NCI-H1436 treated with DMSO at 0.1 percent for 48 hours (cell line): ENCODE results near the gene UNC119B.
A peak's percentile ranks its signal among the peaks of the same experiment; 100 is the strongest.

Experiments
- DNase-seq: peaks from one replicate; lab custom pipeline; 2025; lab: John Stamatoyannopoulos, UW

The UNC119B gene

DNA sequence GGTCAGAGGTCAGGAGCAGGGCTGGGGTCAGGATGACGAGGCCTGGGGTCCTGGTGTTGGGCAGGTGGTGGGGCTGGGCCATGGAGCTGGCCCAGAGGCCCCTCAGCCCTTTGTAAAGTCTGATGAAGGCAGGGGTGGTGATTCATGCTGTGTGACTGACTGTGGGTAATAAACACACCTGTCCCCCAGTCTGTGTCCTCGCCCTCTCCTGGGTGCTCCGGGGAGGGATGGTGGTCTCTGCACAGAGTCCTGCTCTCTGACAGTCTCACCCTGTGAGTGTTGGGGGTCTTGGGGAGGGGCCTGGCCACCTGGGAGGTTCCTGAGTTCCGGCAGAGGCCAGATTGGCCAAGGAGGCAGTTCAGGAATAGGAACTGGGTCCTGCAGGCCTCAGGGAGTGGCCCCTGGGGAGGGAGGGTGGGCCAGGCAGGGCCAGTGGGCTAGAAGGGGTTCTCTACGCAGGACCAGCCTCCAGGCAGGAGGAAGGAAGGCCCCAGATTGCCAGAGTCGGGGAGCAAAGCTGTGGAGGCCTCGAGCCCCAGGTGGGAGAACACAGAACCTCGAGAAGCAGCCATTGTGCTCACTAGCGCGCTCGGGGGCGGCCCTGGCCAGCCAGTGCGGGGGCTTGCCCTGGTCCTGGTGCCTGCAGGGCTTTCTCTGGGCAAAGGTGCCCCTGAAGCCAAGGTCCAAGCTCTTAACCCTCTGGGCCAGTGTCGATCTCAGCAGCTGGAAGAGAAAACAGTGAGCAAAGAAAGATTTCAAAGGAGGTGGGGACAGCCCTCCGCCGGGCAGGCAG, 29.8 kb downstream of the UNC119B start:
- no peak for DNase-seq

DNA sequence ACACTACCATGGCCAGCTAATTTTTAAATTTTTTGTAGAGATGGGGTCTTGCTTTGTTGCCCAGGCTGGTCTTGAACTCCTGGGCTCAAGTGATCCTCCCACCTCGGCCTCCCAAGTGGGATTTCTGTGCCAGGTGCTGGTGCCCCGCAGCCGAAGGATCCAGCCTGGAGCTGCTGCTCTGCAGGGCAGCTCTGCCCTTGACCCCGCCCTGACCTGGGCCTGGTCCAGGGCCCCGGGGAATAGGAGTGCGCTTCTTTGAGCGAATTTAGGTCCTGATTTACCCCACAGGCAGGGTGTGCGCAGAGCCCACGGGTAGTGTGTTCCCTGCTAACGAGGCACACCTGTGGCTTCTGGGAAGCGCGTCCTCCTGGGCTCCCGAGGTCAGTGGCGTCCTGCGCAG, 30.6 kb downstream of the UNC119B start:
- DNase-seq, result no peak

DNA sequence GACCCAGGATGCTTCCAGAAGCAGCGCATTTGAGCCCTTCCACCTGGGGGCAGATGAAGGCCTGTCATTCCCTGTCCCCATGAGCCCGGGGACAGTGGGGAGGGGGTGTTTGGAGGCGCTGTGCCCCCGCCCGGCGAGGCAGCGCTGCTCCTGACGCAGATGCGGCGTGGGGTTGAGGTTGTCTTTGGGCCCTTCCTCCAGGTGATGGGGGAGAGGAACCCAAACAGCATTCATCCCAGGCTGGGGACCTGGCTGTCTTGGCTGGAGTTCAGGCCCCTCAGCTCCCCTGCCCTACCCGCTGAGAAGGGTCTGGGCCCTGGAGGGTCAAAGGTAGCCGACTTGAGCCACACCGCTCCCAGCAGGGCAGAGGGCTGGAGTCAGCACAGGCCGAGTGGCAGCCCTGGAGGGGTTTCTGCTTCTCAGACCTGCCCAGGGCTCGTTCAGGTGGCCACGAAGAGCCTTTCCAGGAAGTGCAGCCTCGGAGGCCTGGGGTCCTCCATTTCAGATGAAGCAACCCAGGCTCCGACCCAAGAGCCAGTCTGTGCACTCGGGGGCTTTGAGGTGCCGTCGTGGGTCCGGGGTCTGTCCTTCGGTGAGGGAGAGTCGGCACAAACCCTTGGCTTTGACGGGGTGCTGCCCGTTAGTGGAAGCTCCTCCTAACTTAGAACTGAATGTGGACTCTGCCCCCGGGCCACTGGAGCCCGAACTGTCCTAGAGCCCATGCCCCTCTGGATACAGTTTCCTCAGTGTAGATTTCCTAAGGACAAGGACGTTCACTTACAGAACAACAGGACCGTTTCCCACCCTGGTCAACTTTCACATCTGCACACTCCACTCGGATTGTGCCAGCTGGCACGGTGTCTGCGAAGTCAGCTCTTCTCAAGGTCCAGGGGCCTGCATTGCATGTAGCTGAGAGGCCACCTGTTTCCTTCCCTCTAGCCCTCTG, 31.5 kb downstream of the UNC119B start:
- no peak for DNase-seq

DNA sequence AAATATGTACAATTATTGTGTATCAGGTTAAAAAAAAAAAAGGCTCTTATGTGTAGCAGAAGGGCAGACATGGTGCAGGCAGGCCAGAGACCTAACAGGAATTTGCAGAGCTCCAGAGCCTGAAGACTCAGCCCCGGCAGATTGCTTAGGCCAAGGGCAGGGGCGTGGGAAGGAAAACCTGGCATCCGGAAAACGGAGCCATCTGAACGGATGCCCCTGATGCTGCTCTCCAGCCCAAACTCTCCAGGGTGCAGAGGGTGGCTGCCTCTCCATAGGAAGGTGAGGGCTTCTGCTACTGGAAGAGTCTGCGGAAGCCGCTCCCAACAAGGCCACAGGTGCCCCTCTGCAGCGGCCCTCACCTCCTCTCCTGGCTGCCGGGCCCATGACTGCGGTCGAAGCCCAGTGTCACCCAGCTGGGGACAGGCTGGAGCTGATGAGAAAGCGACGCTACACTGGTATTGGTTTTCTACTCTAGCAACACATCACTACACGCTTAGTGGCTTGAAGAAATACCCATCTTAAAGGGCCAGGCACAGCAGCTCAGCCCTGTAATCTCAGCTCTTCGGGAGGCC, 34.8 kb downstream of the UNC119B start:
- DNase-seq, result no peak

DNA sequence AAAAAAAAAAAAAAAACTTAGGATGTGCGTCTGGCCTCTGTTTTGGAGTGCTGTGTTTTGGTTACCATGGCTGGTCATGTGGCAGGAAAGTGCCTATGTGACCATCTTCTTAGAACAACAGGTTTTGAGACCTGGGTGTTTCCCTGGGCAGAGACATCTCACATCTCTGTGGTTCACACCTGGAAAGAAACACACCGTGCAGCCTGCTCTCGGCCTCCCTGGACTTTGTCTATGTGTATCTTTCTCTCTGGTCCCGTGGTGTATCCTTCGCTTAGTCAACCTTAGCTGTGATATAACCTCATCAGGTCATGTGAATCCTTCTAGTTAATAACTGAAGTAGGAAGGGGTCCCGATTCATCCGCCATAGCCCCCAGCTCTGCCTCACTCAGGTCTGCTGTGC, 38.0 kb downstream of the UNC119B start:
- no peak for DNase-seq

DNA sequence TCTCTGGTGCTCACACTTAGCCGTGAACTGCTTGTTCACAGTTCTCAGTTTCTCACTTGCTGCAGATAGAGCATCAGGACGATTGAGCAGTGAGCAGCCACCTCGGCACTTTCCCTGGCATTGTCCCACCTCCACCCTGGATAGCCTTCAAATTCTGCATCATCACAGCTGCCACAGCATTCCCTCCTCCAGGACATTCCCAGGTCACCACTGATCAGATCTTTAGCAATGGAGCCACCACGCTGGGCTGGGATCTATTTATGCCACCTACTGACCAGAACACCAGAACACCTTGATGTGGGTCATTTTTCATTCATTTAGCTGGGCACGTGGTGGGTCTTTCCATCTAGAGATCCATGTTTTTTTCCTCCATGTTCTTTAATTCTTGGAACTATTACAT, 39.0 kb downstream of the UNC119B start:
- no peak for DNase-seq

DNA sequence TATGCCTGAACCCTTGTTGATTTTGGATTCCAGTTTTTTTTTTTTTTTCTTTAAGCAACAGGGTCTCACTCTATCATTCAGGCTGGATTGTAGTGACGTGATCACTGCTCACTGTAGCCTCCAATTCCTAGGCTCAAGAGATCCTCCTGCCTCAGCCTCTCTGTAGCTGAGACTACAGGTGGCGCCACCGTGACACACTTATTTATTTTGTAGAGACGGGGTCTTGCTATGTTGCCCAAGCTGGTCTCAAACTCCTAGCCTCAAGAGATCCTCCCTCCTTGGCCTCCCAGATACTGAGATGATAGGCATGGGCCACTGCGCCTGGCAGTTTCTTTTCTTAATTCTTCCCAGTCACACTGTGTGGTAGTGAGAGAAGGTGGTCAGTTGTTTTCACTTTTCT, 40.5 kb downstream of the UNC119B start:
- no peak for DNase-seq

DNA sequence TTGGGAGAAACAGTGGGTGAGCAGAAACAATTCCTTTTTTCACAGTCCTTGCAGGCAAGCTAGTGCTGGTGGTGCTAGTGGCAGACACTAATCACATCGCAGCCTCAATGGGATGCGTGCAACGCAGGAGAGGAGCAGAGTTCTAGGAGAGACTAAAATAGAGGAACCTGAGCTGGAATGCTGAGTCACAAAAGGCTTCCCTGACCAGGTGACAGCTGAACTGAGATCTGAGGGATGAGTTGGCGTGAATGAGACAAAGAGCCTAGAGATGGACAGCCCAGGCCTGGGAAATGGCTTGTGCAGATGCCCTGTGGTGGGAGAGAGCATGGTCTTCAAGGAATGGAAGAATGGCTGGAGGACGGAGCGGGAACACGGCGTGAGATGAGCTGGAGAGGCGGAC, 41.1 kb downstream of the UNC119B start:
- no peak for DNase-seq

DNA sequence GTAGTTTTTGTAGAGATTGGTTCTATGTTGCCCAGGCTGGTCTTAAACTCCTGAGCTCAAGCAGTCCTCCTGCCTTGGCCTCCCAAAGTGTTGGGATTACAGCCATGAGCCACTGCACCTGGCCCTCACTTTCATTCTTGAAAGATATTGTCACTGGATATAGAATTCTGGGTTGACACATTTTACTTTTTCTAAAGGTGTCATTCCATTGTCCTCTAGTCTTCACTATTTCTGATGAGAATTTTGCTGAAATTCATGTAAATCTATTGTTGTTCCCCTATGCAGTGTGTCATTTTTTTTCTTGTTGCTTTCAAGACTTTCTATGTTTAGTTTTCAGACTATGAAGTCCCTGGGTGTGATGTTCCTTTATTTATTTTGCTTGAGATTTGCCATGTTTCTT, 44.5 kb downstream of the UNC119B start:
- no peak for DNase-seq

DNA sequence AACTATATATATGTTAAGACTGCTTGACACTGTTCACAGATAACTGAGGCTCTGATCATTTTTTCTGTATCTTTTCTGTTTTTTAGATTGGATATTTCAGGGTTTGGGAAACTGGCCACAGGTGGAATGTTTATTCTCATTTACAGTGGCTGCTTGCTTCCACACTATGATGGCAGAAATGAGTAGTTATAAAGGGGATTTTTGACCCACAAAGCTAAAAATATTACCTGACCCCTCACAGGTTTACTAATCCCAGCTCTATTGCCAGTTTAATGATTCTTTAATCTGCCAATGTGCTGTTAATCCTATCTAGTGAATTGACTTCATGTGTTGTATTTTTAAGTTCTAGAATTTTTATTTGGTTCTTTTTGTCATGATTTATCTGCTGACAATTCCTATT, 45.0 kb downstream of the UNC119B start:
- DNase-seq, result no peak

DNA sequence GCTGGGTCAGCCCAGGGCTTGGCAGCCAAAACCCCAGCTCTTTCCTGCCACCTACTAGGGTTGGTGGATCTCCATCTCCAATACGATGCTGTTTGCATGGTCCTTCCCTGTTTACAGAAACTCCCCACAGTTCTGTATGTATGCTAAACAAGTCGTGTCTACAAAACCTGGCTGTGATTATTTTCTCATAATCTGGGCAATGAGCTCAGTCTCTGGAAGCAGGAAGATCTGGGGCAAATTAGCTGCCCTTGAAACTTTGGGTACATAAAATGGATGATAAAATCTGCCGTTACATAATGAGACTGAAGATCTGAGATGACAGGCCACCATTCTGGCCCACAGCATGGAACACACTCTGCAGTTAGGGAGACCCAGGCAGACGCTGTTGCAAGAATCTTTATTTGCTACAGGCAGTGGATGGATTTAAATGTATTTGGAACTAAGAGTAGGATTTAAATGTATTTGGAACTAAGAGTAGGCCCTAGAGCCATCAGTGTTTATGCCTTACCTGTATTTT, 47.0 kb downstream of the UNC119B start:
- no peak for DNase-seq

DNA sequence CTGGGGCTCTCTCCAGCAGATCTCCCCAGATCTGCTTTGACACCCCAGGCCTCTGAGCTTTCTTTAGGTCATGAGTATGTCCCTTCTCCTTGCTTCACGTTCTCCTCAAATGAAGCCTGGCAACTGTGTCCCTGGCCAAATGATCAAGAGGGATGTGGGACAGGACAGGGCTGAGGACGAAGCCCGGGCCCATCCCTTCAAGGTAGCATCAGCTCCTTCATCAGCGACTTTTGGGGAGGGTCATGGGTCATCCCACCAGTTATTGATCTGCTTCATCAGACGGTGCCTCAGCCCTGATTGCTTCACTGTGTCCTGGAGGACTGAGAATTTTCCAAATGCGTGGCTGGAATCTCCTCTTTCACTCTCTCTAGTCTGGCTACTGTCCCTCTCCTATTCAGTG, 47.7 kb downstream of the UNC119B start:
- no peak for DNase-seq

DNA sequence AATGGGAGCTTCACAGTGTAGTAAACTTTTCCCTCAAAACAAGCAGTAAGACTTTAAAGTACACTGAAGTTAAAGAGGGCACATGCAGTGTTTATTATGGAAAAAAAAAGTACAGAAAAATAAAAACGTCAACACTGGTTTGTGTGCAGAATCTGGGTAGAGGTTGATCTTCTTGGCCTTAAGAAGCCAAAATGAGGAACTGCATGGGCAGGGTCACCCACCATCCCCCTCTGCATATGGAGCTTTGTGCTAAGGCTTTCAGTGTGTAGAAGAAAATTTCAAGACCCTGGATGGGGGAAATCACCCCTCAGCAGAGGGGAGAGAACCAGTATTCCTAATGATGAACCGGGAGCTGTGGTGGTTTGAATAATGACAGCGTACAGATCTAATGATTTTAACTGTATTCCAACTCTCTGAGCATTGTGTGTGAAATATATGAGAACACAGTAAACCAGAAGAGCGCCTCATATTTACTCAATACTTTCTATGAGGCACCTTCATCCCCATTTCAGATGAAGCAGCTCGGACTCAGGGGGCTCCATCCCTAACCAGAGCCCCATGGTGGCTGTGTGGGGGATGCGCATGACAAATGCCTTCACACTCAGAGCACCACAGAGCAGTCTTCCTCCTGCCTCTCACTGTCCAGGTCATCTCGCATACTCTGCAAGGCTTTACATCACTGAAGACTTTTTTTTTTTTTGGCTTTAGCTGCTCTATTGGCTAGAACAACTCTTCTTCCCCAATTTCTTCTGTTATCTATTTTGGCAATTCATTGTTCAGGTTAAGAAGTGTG, 48.7 kb downstream of the UNC119B start:
- no peak for DNase-seq

DNA sequence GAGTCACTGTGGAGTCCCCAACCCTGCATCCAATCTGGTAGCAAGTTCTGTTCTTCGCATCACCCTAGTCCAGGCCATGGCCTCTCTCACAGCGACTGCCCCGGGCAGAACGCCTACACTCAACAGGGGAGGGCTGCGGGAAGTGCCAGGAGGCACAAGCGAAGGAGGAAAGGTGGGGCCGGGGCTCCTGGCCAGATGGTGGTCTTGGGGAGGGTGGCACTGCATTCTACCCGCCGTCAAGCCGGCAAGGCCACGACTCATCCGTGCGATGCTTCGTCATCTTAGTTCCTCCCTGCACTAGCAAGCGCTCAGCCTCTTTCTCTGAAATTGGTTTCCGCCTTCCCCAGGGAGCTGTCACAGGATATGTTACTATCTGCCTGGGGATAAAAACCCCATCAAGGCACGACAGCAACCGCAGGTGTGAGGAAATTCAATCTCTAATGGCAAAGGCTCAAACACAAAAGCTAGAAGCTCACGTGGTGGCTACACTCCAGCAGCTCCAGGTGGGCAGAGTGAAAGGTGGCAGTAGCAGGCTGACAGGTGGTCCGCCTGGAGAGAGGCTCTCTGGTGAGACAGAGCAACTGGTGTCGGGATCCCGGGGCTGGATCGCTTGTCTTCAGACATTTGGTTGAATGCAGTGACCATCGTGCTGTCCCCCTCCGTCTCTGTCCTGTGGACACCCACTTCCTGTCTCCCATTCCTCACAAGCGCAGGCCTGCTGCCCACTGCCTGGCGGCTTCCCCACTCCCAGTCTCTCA, 49.5 kb downstream of the UNC119B start:
- DNase-seq, result peak; percentile 90

DNA sequence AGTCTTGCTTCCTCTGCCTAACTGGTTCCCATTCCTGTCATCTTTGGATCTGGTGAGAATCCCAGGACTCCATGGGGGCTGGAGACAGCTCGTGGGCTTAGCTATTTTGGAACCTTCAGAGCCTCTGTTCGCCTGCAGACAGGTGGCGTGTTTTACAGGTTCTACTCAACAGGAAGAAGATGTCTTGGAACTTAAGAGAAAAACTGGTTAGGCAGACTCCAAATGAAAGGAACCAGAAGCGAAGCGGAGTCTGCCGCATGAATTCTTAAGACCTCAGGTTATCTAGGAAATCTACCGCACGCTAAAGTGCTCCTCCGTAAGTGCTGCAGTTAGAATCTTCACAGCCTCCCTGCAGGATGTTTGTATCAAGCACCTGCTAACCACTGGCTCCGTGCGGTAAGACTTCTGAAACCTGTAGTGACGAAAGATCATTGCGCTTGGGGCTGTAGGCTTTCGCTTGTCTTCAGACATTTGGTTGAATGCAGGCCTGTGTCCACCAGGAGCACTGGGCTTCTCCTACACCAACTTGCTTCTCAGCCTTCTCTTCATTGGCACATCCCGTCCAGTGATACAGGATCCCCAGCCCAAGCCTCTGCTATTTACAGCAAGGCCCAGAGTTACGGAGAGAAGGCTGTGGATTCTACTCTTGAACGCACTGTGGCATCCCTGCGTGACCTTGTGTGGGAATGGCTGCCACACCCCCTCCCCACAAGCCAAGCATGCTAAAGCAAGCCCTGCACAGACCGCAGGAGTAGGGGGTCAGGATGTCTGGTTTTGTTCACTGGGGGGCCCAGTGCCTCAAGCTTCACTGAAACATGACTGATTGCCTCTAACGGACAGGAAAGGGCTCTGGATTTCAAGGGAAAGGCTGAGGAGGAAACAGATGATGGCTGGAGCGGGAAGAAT, 50.3 kb downstream of the UNC119B start:
- no peak for DNase-seq

DNA sequence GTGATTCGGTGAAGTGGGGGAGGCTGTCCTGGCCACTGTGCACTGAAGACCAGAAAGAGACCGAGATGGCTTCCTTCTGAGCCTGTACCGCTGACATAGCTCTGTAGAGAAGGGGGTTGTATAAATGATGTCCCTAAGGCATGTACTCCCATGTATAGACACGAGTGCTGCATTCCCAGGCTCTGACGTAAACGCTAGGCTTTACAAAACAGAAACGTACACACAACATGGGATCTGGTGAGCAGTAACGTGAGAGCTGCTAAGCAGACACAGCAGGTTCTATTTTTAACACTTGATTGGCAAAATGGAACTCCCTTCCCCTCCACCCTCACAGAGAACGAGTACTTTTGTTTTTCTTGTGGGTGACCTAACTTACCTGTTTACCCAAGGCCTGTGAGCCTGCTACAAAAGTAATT, 51.3 kb downstream of the UNC119B start:
- DNase-seq, result peak; percentile 37

DNA sequence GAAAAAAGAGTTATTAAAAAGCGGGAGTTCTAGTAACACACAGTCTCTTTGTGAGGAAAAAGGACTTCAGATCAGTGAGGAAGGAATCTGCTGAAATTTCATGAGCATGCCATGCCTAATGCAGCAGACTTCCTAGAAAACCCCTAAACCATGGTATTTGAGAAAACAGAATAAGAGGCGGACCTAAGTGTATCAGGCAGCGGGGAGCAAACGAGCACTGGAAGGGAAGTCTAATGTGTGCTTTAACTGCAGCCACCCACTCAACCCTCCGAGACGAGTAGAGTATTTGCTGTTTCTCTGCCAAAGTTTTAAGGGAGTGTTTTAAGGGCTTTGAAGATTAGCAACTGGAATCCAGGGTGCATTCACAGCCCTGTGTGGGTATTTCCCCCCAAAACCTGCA, 51.8 kb downstream of the UNC119B start:
- DNase-seq, result no peak

DNA sequence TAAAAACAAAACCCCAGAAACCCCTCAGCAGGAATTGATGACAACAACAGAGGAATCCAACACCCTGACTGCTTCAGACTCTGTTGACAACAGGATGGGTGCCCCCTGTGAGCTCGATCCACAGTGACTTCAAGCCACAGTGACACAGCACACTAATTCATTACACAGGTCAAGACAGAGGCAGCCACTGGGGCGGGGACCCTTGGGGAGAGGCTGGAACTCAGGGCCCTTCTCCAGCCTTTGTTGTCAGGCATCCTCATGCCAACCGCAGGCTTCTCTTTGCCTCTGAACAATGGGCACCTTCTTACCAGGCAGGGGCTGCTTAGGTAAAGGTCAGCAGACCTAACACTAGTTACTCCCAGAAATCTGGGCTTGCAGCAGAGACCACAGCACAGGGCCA, 53.0 kb downstream of the UNC119B start:
- no peak for DNase-seq

DNA sequence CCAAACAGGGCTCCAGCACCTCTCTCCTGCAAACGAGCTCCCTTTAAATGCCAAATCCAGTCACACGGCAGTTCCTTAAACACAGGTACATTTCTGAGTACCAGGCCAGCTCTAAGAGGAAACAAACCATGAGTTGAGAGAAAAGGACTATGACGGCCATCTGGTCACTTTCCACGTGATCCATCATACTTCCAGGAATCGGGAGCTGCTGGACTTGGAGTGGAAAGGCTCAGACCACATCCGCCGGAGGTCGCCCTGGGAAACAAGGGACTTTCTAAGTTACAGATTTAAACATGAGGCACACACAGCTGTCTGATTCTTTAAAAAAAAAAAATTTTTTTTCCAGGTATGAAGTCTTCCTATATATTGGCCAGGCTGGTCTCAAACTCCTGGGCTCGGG, 54.6 kb downstream of the UNC119B start:
- no peak for DNase-seq

DNA sequence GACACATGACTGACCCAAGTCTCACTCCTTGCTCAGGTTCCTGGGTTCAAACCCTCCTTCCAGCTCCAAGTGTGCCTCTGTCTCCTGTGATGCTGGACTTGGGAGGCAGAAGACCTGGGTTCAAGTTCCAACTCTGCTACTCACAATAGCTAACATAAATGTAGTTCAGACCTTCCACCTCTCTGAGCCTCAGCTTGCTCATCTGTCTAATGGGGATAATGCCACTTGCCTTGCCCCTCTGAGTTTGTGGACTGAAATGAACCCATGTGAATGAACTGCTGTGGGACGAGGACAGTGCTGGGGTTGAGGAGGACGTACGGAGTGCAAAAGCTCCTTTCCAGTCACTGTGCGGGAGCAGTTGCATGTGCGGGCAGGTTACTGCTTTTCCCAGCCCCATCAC, 56.3 kb downstream of the UNC119B start:
- DNase-seq, result no peak
